ENCODE measurements around the gene DNAH6.
"Not testable (repeated sequence)": the region's sequence is repeated elsewhere in the genome, so short reads cannot be mapped to it uniquely, and the experiment has no call there.

Gene DNAH6

DNA sequence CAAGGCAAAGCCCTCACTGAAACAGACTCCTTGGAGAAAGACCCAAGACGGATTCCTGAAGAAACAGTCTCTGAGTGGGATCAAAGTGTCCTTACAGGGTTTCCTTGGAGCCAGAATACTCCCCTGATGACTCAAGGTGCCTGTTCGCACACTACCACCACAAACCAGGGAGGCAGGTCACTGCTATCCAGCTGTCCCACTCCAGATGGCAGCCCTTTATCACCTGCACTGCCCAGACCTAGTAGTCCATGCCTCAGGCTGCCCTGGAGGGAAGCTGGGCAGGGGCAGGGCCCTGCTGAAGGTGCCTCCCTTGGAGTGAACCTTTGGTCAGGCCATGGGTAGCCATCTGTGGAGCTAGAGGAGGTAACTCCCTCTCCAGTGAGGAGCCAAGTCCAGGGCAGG is 330.4 kb downstream of the DNAH6 start:
- no peak for DNase-seq

DNA sequence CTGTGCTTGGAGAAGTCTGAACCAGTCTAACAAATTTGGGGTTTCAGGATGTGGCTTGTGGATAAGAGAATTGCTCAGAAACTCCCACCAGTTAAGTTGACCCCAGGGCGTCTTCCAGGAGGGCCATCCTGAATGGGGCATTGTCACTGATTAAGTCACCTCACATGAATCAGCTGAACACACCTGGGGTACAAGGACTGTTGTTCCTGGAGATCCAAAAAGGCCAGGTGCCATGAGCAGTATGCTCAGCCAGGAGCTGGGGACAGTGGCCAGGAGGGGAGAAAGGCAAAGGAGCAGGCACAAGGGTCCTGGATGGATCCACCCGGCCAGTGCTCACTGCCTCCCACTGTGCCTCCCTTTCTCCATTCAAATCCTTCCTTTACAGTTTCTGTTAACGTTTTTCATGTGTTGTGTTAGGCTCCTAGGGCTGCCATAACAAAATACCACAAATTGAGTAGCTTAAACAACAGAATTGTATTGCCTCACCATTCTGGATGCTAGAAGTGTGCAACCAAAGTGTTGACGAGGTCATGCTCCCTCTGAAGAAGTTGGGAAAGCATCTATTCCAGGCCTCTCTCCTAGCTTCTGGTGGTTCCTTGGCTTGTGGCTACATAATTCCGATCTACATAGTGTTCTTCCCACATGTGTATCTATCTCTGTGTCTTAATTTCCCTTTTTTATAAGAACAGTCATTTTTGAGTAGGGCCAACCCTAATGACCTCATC is 331.2 kb downstream of the DNAH6 start:
- no peak for DNase-seq

DNA sequence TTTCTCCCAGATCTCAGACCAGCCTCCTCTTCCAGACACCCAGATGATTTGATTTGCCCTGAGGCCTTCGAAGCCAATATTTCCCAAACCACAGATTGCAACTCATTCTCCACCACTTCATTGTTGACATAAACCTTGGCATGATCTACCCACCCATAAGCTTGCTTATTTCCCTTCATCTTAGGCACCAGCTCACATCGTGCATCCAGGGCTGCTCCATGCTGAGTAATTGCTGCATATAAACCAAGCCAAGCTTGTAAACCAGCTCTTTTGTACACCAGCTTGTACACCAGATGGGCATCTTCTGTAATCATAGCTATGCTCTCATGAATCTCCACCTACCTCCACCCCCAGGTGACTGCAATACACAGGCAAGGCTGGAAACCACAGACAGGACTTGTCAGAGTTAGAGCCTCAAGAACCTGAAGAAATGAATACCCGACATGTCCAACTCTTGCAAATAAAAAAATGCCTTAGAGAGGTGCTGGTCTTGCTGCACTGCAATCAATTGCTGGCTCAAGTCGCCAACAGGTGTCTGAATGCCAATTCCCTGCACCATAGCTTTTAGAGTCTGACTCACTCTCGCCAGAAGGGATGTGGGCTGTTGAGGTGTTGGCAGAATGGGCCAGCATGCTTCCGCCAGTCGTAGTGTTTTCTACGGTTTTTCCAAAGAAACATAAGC is 333.1 kb downstream of the DNAH6 start:
- no peak for DNase-seq

DNA sequence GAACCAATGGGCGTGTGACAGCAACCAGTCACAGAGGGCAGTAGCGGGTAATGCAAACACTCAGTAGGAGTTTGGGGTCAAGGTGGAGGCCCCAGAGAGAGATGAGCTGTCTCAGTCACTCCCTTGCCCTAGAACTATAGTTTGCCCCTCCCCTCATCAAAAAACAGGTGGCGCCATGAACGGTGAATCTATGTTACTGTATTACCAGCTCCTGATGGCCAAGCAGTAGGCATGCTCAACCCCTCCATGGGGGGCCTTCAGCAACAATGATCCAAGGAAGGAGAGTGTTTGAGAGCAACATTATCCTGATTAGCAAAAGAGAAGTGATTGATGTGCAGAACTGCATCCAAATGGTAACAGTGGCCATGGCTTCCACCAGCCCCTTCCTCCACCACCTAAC is 334.2 kb downstream of the DNAH6 start:
- DNase-seq, result no peak

DNA sequence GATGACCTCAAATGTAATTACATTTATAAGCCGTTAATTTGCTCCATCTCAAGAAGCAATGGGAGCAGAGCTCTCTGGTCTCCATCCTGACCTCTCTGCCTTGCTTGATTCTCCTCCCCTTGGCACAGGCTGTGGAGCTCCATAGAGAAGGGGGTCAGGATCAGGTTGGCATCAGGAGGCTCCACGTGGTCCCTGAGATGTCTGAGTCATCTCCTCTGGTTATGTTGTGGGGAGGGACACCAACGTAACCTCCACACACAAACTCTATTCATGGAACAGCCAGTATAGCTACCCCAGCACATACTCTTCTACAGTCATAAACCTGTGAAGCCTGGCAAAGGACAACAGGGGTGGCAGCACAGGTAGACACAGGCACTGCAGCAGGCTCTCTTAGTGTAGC is 335.6 kb downstream of the DNAH6 start:
- no peak for DNase-seq

DNA sequence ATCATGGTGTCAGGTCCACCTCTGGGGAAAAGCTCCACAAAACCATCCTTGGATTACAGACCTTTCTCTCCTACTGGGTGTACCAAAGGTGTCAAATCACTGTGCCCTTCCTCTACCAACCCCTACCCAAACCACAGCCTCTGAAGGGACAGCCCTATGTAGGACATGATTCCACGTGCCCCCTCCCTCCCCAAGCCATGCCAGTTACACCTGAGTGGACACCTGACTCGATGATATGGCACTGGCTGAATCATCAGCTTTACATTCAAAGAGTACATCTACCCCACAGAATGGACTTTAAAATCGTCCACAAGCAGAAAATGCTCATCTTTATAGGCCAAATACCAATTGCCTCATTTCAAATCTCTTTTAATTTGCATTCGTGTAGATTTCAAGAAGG is 338.6 kb downstream of the DNAH6 start:
- no peak for DNase-seq

DNA sequence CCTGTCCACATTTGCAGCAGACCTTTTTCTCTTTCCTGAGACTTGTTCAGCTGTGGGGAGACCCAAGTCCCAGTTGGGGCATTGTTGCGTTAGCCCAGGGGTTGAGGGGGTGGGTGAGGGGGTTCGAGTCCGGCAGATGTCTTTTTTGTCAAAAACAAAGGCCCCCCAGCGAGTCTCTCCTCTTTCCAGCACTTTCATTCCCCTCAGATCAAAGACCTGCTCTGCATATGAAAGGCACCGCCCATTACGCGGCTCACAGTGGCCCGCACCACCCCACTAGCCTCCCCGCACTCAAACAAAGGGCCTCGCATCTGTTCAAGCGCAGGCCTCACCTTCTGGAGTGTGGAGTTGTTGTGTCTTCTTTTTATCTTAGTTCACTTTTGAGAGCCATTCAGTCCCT is 339.4 kb downstream of the DNAH6 start:
- no peak for DNase-seq

DNA sequence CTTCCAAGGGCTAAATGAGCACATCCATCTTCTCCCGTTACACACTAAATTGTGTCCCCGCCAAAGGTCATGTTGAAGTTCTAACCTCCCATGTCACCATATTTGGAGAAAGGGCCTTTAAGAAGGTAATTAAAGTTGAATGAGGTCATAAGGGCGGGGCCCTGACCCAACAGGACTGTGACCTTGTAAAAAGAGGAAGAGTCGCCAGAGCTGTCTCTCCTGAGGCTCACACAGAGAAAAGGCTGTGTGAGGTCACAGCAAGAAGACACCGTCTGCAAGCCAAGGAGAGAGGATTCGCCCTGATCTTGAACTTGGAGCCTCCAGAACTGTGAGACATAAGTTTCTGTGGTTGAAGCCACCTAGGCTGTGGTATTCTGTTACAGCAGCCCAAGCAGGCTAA is 340.5 kb downstream of the DNAH6 start:
- peak; percentile 47 for DNase-seq

DNA sequence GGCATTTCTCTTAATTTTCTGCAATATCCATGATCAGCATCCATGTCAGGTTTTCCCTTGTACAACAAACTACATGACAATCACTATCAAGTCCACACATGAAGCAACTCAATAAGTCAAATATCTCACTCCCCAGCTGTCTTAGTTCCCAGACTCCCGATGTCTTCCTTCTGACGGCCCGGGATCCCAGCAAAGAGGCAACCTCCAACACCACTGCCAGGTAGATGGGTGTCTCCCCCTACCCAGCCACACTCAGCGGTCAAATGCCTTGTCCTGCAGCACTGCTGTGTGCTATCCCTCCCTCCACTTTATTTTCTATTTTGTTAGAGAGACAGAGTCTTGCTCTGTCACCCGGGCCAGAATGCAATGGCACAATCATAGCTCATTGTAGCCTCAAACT is 341.3 kb downstream of the DNAH6 start:
- DNase-seq, result no peak

DNA sequence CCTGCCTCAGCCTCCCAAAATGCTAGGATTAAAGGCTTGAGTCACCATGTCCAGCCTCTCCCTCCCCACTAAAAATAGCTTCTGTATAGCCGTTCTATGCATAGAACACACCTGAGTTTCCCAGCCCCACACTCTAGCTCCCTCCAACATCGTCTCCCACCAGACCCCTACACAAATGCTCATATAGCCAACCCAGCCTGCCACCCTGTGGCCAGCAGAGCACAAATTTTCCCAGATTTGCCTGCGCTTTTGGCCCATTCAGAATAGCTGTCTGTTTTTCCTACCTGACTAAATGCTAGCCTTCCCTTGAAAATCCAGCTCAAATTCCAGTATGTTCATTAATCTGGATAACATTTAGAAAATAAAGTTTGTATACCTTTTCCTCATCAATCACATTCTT is 341.8 kb downstream of the DNAH6 start:
- no peak for DNase-seq

DNA sequence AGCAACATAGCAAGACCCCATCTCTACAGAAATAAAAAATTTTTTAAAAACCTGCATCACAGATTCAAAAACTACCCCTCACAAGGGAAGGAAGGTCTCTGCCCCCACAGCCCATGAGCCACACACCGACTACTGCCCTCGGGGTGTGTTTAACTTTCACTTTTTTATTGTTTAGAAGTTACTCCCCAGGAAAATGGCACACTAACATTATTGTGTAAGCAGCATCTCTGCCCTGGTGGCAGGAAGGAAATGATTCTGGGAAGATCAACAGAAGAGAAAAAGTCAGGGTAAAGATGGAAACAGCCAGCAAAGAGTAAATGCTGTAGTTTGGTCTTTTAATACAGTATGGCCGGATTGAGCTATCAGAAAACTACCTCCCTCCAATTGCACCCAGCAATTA is 342.6 kb downstream of the DNAH6 start:
- DNase-seq, result no peak

DNA sequence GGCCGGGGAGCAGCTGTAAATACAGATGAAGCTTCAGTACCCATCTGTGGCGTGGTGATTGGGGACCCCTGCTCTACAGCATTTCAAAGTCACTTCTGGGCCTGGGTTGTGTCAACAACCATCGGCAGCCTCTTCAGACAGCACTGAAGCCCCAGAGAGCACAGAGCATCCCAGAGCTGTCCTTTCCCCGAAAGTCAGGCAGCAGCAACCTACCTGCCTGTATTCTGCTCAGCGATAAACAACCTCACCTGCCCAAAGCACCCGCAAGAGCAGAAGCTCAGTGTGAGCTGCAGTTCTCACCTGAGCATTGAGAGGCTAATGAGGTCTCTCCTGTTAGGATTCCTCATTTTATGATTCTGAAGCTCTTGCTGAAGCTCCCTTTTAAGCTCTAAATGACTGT is 345.2 kb downstream of the DNAH6 start:
- no peak for DNase-seq

DNA sequence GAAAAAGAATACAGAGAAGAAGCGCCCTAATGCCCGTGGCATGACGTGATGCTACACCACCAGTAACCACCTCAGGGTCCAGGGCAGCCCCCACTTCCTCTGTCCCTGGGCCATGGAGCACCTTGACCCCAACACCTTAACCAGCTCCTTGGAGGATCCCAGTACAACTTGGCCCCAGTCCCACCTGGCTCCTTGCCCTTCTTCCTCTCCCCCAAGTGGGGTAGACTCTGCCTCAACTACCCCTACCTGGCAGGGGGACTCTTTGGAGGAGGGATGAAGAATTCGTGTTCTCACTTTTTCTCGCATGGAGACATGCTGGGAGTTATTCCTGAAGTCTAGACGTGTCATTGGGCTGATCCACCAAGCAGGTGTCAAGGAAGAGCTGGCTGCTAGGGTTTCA is 345.7 kb downstream of the DNAH6 start:
- no peak for DNase-seq

DNA sequence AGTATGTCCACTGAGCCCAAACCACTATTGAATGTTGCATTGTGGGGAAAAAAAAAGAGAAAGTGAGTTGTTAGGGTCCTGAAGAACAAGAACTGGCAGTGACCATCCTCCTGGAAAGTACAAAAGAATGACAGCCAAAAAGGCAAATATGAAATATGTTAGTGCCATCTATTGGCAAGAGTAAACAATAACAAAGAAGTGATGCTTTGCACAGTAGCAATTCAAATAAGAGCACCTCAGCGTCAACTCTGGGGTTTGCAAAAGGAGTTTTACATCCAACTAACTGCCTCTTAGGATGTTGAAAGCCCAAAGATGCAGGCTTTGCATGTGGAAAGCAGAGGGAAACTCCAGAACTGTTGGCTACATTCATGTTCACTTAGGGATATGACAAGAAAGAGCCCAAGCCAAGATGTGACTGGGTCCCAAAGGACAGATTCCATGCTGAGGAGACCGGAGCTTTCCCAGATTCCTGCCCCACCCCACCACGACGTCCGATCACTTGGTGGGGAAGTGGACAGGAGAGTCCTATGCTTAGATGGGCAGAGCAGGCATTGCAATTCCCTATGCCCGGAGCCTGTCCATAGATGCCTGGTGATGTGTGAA is 349.0 kb downstream of the DNAH6 start:
- DNase-seq, result peak; percentile 66

DNA sequence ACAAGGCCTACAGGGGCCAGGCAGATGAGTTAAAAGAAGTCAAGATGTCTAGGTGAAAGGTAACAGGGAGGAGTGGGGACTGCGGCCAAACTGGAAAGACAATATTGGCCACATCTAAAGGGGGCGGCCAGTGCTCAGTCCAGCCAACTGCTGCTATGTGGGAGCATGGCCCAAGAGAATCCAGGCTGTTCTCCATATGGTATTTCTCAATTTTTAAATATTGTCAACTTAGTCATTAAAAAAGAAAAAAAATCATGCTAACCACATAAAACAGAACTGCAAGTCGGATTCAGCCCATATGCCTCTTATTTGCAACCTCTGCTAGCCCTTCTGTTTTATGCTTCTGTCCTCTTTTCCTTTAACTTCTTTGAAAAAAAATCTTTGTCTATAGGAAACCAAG is 349.8 kb downstream of the DNAH6 start:
- DNase-seq, result no peak

DNA sequence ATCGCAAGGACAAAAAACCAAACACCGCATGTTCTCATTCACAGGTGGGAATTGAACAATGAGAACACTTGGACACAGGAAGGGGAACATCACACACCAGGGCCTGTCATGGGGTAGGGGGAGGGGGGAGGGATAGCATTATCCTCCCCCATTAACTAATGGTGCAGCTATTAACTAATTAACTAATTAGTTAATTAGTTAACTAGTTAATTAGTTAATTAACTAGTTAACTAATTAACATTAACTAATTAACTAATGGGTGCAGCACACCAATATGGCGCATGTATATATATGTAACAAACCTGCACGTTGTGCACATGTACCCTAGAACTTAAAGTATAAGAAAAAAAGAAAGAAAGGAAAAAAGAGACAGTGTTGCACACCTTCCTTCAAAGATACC is 352.0 kb downstream of the DNAH6 start:
- not testable (repeated sequence) for DNase-seq
